WTC11 (cell line): Measurements from ENCODE around the gene FOLR1. TPM values are rescaled to one million over a fixed set of nuclear protein-coding genes. Genes with fewer than 3 reads are reported as not detected.

Source experiments
- ATAC-seq: fragments of 200-7000 bp; cut with Tn5 transposase; 2 replicates; pipeline ENCODE4 v1.10.0; 2021; ENCODE audit warnings: mild to moderate bottlenecking, moderate library complexity
- CTCF ChIA-PET: fragments of 300-600 bp; sonication (Branson Sonifier 250); formaldehyde crosslinking; loops from one replicate; lab custom pipeline; 2021; ENCODE audit warnings: antibody characterized with exemption; lab: Charles Lee
- POLR2A ChIA-PET: fragments of 350-600 bp; sonication (Branson Sonifier 250); formaldehyde crosslinking; loops from one replicate; lab custom pipeline; 2021; ENCODE audit warnings: antibody characterized with exemption; lab: Charles Lee
- DNase-seq: peaks from one replicate; pipeline ENCODE4 v3.0.0; 2021; ENCODE audit warnings: low spot score
- H3K27ac Mint-ChIP-seq: 2 replicates; pipeline ENCODE4 v1.8.0; 2021; ENCODE audit warnings: mixed read lengths
- H3K27me3 Mint-ChIP-seq: 2 replicates; pipeline ENCODE4 v1.8.0; 2021; ENCODE audit warnings: low read depth, mild to moderate bottlenecking, moderate library complexity, mixed read lengths
- H3K36me3 Mint-ChIP-seq: 2 replicates; pipeline ENCODE4 v1.8.0; 2021; ENCODE audit warnings: mixed read lengths
- H3K4me1 Mint-ChIP-seq: 2 replicates; pipeline ENCODE4 v1.8.0; 2022; ENCODE audit warnings: mixed read lengths
- H3K4me3 Mint-ChIP-seq: 2 replicates; pipeline ENCODE4 v1.8.0; 2021; ENCODE audit warnings: mild to moderate bottlenecking, moderate library complexity, mixed read lengths
- H3K9me3 Mint-ChIP-seq: 2 replicates; pipeline ENCODE4 v1.8.0; 2021; ENCODE audit warnings: mixed read lengths
- AFF4 ChIP-seq: sonication (generic); formaldehyde crosslinking; IDR thresholded peaks from 2 replicates; pipeline ENCODE4 v1.8.1; 2023; ENCODE audit warnings: mild to moderate bottlenecking, missing genetic modification reagents, borderline replicate concordance
- E2F5 ChIP-seq: sonication (generic); formaldehyde crosslinking; IDR thresholded peaks from 2 replicates; pipeline ENCODE4 v1.8.1; 2022; ENCODE audit warnings: mild to moderate bottlenecking, moderate library complexity, missing genetic modification reagents
- EMX1 ChIP-seq: fragments of 250-450 bp; sonication (Bioruptor Pico); IDR thresholded peaks from 2 replicates; pipeline ENCODE4 v1.8.0; 2021; ENCODE audit warnings: mild to moderate bottlenecking
- GABPB1 ChIP-seq: sonication (generic); formaldehyde crosslinking; IDR thresholded peaks from 2 replicates; pipeline ENCODE4 v1.8.1; 2023; ENCODE audit warnings: mild to moderate bottlenecking, missing genetic modification reagents
- NFE2L1 ChIP-seq: sonication (generic); formaldehyde crosslinking; IDR thresholded peaks from 2 replicates; pipeline ENCODE4 v1.8.1; 2023; ENCODE audit warnings: missing genetic modification reagents
- NR1H2 ChIP-seq: sonication (generic); formaldehyde crosslinking; IDR thresholded peaks from 2 replicates; pipeline ENCODE4 v1.9.0; 2021; ENCODE audit warnings: mild to moderate bottlenecking, moderate library complexity, missing genetic modification reagents
- NR2C2 ChIP-seq: sonication (generic); formaldehyde crosslinking; IDR thresholded peaks from 2 replicates; pipeline ENCODE4 v1.8.0; 2022; ENCODE audit warnings: mild to moderate bottlenecking, missing genetic modification reagents
- PRDM15 ChIP-seq: sonication (generic); formaldehyde crosslinking; IDR thresholded peaks from 2 replicates; pipeline ENCODE4 v1.8.0; 2022; ENCODE audit warnings: missing genetic modification reagents
- SMAD3 ChIP-seq: sonication (generic); formaldehyde crosslinking; IDR thresholded peaks from 2 replicates; pipeline ENCODE4 v1.8.0; 2022; ENCODE audit warnings: missing genetic modification reagents, mild to moderate bottlenecking, borderline replicate concordance
- USF1 ChIP-seq: sonication (generic); formaldehyde crosslinking; IDR thresholded peaks from 2 replicates; pipeline ENCODE4 v1.8.0; 2022; ENCODE audit warnings: mild to moderate bottlenecking, missing genetic modification reagents
- ZNF138 ChIP-seq: sonication (generic); formaldehyde crosslinking; conservative IDR thresholded peaks from 2 replicates; pipeline ENCODE4 v1.8.1; 2022; ENCODE audit warnings: mild to moderate bottlenecking, moderate library complexity, missing genetic modification reagents
- ZNF219 ChIP-seq: sonication (generic); formaldehyde crosslinking; IDR thresholded peaks from 2 replicates; pipeline ENCODE4 v1.8.0; 2023; ENCODE audit warnings: missing genetic modification reagents, mild to moderate bottlenecking, borderline replicate concordance
- ZNF232 ChIP-seq: sonication (generic); formaldehyde crosslinking; IDR thresholded peaks from 2 replicates; pipeline ENCODE4 v1.8.0; 2022; ENCODE audit warnings: mild to moderate bottlenecking, missing genetic modification reagents
- total RNA-seq: library from RNA; stranded (reverse); gene quantifications from 3 replicates; pipeline ENCODE4 v1.2.3, GENCODE V29; 2021
- TF ChIP-seq, protein P1 (sequence below): sonication (generic); formaldehyde crosslinking; conservative IDR thresholded peaks from 2 replicates; pipeline ENCODE4 v1.8.1; 2022; ENCODE audit warnings: mild to moderate bottlenecking, missing genetic modification reagents
- TF ChIP-seq, protein P2 (sequence below): sonication (generic); formaldehyde crosslinking; IDR thresholded peaks from 2 replicates; pipeline ENCODE4 v1.8.0; 2023; ENCODE audit warnings: missing genetic modification reagents

The FOLR1 gene
- total RNA-seq, 1 experiment from 2014 or later, result 0.35 TPM

DNA sequence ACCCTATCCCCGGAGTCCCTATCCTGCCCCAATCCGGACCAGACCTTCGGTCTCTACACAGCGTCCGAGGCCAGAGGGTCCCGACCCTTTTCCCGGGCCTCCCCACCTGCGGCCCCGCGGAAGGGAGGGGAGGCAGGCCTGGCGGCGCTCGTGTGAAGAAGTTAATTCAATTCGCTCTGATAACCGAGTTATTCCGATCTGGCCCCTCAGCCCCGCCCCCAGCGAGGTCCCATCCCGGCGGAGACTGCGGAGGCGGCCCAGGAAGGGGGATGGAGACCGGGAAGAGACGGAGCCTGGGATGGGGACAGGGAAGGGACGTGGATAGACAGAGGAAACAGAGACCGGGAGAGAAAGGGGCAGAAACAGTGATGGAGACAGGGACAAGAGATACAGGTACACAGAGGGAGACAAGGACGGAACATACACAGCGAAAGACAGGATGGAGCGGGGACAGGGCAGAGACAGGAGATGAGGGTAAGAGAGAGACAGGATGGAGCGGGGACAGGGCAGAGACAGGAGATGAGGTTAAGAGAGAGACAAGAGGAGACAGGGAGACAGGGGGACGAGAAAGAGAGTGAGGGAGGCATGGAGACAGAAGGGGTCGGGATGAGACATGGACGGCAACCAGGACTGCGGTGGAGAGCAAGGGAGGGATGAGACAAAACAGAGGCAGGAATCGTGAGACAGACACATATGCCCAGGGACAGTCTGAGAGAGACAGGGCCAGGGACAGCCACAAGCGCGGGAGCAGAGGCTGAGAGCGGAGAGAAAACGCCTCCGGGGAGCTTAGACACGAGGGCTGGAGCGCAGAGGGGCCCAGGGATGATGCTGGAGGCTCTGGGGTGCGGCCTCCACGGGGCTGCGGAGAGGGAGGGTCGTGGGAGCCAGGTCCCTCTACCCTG is 52.7 kb downstream of the FOLR1 start (continued):
- peak; percentile 95 for TF ChIP-seq PRDM15 (CRISPR knock-in tag)
- TF ChIP-seq GABPB1 (CRISPR knock-in tag), result no peak
- TF ChIP-seq, protein P1, sequence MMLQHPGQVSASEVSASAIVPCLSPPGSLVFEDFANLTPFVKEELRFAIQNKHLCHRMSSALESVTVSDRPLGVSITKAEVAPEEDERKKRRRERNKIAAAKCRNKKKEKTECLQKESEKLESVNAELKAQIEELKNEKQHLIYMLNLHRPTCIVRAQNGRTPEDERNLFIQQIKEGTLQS, result no peak
- no peak for TF ChIP-seq E2F5 (CRISPR knock-in tag)
- no peak for TF ChIP-seq ZNF219 (CRISPR knock-in tag)
- no peak for TF ChIP-seq NR2C2 (CRISPR knock-in tag)
- TF ChIP-seq EMX1 (CRISPR knock-in tag), result no peak
- no peak for TF ChIP-seq SMAD3 (CRISPR knock-in tag)

DNA sequence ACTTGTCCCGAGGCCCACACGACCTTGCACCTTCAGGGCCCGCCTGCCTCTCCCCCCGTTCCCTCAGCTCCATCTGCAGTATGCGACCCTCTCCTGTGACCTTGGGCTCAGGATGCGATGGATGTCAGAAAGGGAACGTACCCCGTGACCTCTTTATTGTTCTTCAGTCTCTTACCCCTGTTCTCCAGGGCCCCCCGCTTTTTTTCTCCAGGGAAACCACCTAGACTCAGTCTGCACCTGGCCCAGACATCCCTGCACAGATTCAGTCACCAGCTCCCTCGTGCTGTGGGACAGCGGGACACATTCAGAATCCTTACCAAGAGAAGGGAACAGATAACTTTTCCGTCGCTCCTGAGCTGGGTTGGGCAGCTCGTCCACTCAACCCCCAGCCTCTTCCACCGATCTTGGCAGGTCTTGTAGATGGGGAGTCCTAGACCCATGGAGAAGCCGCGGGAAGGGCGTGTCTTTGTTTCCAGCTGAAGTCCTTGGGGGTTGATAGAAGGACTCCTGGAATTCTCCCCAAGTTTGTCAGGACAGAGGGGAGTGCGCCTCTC is 53.4 kb downstream of the FOLR1 start:
- DNase-seq, result no peak

More for the DNA sequence above, 53.4 kb downstream of the FOLR1 start:
- no peak overlapping the region for H3K4me3 Mint-ChIP-seq
- no peak overlapping the region for H3K27ac Mint-ChIP-seq
- no peaks in the 10 kb centered on the region for H3K36me3 Mint-ChIP-seq
- H3K4me1 Mint-ChIP-seq, result peaks cover 29% of the 10 kb centered on the region
- peaks cover 43% of the 10 kb centered on the region for H3K27me3 Mint-ChIP-seq
- TF ChIP-seq AFF4 (CRISPR knock-in tag) (no peak), USF1 (CRISPR knock-in tag) (no peak), ZNF138 (CRISPR knock-in tag) (no peak), ZNF232 (CRISPR knock-in tag) (no peak), NFE2L1 (CRISPR knock-in tag) (no peak), NR1H2 (CRISPR knock-in tag) (no peak)
- TF ChIP-seq, protein P2, sequence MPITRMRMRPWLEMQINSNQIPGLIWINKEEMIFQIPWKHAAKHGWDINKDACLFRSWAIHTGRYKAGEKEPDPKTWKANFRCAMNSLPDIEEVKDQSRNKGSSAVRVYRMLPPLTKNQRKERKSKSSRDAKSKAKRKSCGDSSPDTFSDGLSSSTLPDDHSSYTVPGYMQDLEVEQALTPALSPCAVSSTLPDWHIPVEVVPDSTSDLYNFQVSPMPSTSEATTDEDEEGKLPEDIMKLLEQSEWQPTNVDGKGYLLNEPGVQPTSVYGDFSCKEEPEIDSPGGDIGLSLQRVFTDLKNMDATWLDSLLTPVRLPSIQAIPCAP (CRISPR knock-in tag), result no peak
- TF ChIP-seq, all 79 proteins: peak for 0
- no peaks in the 10 kb centered on the region for H3K9me3 Mint-ChIP-seq
- ChIA-PET POLR2A (no interaction called here), CTCF (interaction anchor here (0.7 to 7.5 kb wide), 6 partner anchors 7 to 210 kb away, joined by 3 to 89 read pairs (median 11); partner anchors contain the start of gene CLPB)
- no peak for ATAC-seq

Other genes with a start within 250 kb of the FOLR1 start
- gene IL18BP, start 193.2 kb upstream of the FOLR1 start, total RNA-seq, result 14.1 to 17.3 TPM (median 15.0 TPM) in 3 replicates
- gene NUMA1, start 111.6 kb upstream of the FOLR1 start, total RNA-seq, result 117 to 147 TPM (median 118 TPM) in 3 replicates
- gene LRRC51, start 111.3 kb upstream of the FOLR1 start, total RNA-seq, result 5.3 to 5.6 TPM (median 5.3 TPM) in 3 replicates
- gene LAMTOR1, start 88.8 kb upstream of the FOLR1 start, total RNA-seq, result 79.4 to 84.3 TPM (median 80.4 TPM) in 3 replicates
- gene TOMT, start 86.2 kb upstream of the FOLR1 start, total RNA-seq, result not detected in 3 replicates
- 60.2 to 75.4 TPM (median 66.1 TPM) in 3 replicates for gene ANAPC15, start 79.4 kb upstream of the FOLR1 start, total RNA-seq
- gene FOLR3, start 56.4 kb upstream of the FOLR1 start, total RNA-seq, result 0.25 TPM in 1 of 3 replicates, not detected in the others
- gene FOLR2, start 24.7 kb downstream of the FOLR1 start, total RNA-seq, result not detected in 3 replicates
- gene INPPL1, start 32.6 kb downstream of the FOLR1 start, total RNA-seq, result 125 to 138 TPM (median 136 TPM) in 3 replicates
- gene PHOX2A, start 52.0 kb downstream of the FOLR1 start, total RNA-seq, result 1.3 to 1.6 TPM (median 1.3 TPM) in 3 replicates
- 24.9 to 28.3 TPM (median 26.8 TPM) in 3 replicates for gene CLPB, start 242.4 kb downstream of the FOLR1 start, total RNA-seq